GM12874 (cell line): ENCODE results near the gene CFAP54.

Source experiments
- TF ChIP-seq, protein P1 (sequence below): IDR thresholded peaks from 2 replicates; pipeline ENCODE4 v1.5.1; 2011; ENCODE audit warnings: low read depth, mild to moderate bottlenecking, control low read depth, low read length, moderate library complexity; ENCODE audit not compliant: insufficient read depth

CFAP54 gene

GRCh38 chr12:96698965-96699364, 209.6 kb downstream of the CFAP54 start:
- TF ChIP-seq, protein P1, sequence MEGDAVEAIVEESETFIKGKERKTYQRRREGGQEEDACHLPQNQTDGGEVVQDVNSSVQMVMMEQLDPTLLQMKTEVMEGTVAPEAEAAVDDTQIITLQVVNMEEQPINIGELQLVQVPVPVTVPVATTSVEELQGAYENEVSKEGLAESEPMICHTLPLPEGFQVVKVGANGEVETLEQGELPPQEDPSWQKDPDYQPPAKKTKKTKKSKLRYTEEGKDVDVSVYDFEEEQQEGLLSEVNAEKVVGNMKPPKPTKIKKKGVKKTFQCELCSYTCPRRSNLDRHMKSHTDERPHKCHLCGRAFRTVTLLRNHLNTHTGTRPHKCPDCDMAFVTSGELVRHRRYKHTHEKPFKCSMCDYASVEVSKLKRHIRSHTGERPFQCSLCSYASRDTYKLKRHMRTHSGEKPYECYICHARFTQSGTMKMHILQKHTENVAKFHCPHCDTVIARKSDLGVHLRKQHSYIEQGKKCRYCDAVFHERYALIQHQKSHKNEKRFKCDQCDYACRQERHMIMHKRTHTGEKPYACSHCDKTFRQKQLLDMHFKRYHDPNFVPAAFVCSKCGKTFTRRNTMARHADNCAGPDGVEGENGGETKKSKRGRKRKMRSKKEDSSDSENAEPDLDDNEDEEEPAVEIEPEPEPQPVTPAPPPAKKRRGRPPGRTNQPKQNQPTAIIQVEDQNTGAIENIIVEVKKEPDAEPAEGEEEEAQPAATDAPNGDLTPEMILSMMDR = no peak

GRCh38 chr12:96701856-96702255, 212.5 kb downstream of the CFAP54 start:
- TF ChIP-seq, protein P1 = no peak

GRCh38 chr12:96710127-96710745, 220.9 kb downstream of the CFAP54 start:
- TF ChIP-seq, protein P1 = no peak

DNA sequence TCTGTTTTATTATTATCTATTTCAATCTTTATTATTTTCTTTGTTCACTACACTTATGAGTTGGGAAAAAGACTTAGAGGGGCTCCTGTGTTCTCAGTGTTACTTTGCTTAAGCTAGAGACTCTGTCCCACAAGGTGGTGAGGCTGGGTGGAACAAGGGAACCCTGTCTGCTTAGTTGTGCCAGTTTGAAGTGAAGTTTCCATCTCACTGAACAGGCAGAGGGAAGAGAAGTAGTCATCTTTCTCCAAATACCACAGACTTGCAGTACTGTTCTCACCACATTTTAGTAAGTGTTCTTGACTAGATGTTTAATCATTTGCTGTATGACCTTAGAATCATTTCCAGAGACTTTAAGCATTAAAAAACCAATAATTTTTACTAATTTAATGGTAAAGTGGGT, 222.0 kb downstream of the CFAP54 start:
- TF ChIP-seq, protein P1 = no peak

DNA sequence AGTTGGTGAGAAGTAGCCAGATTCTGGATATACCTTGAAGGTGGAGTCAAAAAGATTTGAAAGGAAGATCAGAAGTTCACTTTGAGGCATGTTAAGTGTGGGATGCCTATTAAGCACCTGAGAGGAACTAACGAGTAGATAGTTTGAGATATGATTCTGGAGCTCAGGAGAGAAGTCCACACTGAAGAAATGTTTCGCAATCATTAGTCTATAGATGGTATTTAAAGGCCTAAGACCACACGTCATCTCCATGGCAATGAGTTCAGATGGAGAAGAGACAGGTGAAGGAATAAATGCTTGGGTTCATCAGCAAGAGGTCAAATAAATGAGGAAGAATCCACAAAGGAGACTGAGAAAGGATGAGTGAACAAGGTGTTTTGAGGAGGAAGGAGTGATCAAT, 224.8 kb downstream of the CFAP54 start:
- TF ChIP-seq, protein P1 = no peak

DNA sequence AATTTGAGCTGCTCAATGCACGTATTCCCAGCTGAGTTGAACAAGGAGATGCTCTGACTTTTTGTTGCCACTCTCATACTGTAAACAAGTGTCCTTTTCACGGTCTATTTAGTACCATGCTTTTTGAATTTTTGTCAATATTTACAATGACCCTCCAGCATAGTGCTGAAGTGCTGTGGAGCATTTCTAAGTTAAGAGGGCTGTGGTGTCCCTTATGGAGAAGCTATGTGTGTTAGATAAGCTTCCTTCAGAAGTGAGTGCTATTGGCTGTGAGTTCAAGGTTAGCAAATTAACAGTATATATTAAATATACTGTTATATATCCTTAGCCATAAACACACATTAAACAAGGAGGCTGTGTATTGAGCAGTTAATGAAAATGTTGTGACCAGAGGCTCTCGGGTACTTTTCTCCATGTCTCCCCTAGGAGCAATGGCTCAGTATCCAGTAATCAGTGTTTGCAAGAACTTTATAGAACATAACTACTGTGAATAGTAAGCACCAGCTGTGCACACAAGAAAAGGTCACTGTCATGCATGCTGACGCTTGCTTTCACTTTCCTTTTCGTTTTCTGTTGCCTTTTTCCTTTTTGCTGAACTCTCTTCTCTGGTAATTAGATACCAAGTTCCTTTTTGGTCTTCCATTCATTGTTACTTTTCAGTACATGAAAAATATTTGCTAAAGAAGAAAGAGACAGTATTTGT, 230.4 kb downstream of the CFAP54 start:
- TF ChIP-seq, protein P1 = no peak

DNA sequence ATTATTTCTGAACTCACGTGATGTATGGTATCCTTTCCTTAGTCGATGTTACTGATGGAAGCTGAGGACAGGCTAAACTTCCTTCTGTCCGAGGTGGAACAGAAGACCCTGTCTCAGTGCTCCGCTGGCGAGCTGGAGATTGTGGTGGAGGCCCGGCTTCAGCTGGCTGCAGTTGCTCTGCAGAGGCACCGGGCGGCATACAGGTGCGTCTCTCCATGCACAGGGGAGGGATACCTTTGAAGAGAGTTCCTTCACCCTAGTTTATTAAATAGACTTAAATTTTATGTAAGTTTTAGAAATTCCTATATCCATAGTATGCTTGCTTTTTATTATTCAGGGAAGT, 231.0 kb downstream of the CFAP54 start:
- TF ChIP-seq, protein P1 = no peak
